Measurements from ENCODE around the gene CGRRF1.

DNA sequence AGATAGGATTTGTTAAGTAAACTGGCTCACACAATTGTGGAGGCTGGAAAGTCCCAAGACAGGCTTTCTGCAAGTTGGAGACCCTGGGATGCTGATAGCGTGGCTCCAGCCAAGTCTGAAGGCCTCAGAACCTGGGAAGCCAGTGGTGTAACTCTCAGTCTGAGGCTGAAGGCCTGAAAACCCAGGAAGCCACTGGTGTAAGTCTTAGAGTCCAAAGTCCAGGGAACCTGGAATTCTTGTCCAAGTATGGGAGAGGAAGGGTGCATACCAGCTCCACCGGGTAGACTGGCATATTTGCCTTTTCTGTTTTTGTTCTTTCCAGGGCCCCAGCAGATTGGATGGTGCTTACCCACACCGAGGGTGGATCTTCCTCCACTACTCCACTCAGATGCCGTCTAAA, 39.0 kb upstream of the CGRRF1 start:
- TF ChIP-seq, protein P1, sequence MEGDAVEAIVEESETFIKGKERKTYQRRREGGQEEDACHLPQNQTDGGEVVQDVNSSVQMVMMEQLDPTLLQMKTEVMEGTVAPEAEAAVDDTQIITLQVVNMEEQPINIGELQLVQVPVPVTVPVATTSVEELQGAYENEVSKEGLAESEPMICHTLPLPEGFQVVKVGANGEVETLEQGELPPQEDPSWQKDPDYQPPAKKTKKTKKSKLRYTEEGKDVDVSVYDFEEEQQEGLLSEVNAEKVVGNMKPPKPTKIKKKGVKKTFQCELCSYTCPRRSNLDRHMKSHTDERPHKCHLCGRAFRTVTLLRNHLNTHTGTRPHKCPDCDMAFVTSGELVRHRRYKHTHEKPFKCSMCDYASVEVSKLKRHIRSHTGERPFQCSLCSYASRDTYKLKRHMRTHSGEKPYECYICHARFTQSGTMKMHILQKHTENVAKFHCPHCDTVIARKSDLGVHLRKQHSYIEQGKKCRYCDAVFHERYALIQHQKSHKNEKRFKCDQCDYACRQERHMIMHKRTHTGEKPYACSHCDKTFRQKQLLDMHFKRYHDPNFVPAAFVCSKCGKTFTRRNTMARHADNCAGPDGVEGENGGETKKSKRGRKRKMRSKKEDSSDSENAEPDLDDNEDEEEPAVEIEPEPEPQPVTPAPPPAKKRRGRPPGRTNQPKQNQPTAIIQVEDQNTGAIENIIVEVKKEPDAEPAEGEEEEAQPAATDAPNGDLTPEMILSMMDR (IDR thresholded peaks at IDR 0.05), result no peak
- TF ChIP-seq POLR2A (IDR thresholded peaks at IDR 0.05), result no peak

Measured in prostate gland (tissue), 2 donors.